Occipital lobe (tissue), 2 donors: ENCODE data around the gene PSMD5. TPM values are rescaled to one million over a fixed set of nuclear protein-coding genes. Genes with fewer than 3 reads are reported as not detected.
"Not testable (repeated sequence)": the region's sequence is repeated elsewhere in the genome, so short reads cannot be mapped to it uniquely, and the experiment has no call there.

Source experiments
- DNase-seq: peaks from one replicate; lab custom pipeline; 2025; lab: John Stamatoyannopoulos, UW
- total RNA-seq: library from RNA; depleted of rRNA; stranded (reverse); fragments of >200 nt; gene quantifications from one replicate; pipeline ENCODE4 v1.2.3, GENCODE V29; 2014

Gene PSMD5
- total RNA-seq, 1 donor from 2014 or later: 30.4 TPM

- no peak for DNase-seq
These were observed 34.9 kb downstream of the PSMD5 start for GRCh38 chr9:120807607-120808379.

GRCh38 chr9:120804784-120805363, 37.8 kb downstream of the PSMD5 start:
- not testable (repeated sequence) for DNase-seq

GRCh38 chr9:120801441-120801840, 41.3 kb downstream of the PSMD5 start:
- no peak for DNase-seq

GRCh38 chr9:120792898-120793765, 49.6 kb downstream of the PSMD5 start, which contains the start of gene FBXW2:
FBXW2 (minus strand) TSS chr9:120793416; CDS start chr9:120788258, 5,158 bp downstream.
- peak; percentile 85 for DNase-seq

GRCh38 chr9:120791161-120791560, 51.6 kb downstream of the PSMD5 start:
- DNase-seq: no peak

- DNase-seq: no peak
These were observed 54.8 kb downstream of the PSMD5 start for GRCh38 chr9:120787933-120788332.

DNA sequence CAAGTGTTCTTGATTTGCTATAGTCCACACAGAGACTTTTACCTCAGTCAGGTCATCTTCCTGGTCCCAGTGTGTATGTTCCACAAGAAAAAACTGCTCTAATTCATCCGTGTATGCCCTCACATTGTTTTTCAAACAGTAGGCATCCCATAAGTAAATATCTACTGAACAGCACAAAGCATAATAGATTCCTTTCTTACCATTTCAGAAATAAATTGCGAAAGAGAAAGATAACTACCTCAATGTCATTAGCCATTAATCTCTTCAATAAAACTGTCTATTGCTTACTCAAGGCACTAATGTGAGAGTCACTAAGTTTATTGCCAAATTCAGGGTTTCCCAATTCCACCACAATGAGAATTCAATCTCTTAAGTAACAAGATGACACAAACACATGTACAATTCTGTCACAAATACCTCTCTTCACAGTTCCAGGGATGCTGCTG, 59.1 kb downstream of the PSMD5 start:
- DNase-seq: no peak

- DNase-seq: no peak
These were observed 61.5 kb downstream of the PSMD5 start for GRCh38 chr9:120781236-120781635.

- DNase-seq: no peak
These were observed 62.4 kb downstream of the PSMD5 start for GRCh38 chr9:120780367-120780766.

- DNase-seq: no peak
These were observed 63.5 kb downstream of the PSMD5 start for GRCh38 chr9:120779227-120779626.

DNA sequence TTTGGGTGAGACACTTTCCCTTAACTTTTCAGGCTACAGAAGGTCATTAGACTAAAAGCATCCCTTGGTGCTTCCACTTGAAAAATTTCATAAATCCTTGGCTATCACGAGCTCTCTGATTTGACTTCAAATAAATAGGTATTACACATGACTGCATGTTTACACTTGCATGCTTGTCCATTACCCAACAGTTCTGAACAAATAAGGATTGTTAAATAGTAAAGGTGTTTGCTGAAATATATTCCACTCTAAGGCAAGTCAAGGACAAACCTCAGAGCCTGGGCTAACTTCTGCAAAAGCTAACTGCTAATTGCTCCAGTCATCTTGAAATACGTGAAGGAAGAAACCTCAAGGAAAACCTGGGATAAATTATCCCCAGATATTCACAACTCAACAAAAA, 64.0 kb downstream of the PSMD5 start:
- no peak for DNase-seq

GRCh38 chr9:120777229-120777628, 65.5 kb downstream of the PSMD5 start:
- no peak for DNase-seq

DNA sequence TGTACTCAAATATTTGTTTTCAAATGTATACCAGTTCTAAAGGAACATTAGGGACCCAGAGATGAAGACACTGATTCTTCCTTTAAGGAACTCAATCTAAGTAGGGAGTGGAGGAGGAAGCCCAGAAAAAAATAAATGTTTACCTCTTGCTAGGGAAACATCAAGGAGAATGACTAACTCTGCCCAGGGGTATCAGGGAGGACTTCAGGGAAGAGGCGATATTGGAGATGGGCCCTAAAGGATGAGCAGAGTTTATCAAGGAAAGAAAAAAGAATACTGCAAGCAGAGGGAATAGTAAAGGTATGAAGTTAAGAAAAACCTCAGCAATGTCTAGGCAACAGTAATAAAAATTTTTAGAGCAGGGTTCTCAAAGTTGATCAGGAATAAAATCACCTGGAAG, 65.9 kb downstream of the PSMD5 start:
- DNase-seq: no peak

GRCh38 chr9:120775859-120776258, 66.9 kb downstream of the PSMD5 start:
- DNase-seq: no peak

- DNase-seq: no peak
These were observed 68.0 kb downstream of the PSMD5 start for GRCh38 chr9:120774719-120775118.

DNA sequence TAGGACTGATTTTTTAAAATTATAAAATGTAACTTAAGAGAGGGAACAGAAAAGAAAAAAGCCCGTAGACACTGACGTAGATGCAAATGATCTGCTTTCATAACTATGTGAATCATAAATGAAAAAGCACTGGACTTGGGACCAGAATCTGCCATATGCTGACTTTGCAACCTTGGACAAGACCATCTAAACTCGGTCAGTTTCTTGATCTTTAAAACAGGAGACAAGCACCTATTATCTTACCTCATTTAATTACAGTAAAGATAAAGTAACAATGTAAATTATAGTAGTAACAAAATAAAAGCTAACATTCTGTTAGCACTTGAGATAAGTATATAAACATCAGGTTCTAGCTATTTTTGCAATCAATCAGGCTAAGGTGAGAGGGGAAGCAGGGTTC, 69.5 kb downstream of the PSMD5 start:
- no peak for DNase-seq

DNA sequence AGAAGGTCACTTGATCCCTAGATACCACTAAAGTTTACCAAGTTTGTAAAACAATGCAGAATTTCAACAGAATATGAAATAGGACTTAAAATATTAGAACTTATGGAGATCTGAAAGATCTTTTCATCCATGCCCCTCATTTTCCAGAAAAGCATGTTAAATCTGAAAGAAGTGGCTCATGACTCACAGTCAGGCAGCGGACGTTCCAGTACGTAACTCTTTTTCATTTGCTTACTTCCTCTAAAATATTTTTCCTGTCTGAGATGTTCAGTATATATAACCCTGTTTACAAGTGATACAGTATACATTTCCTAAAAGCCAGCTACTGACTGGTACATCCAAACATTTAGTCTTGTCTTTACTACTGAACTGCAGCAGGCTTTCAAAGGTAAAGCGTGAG, 71.8 kb downstream of the PSMD5 start:
- DNase-seq: no peak

DNA sequence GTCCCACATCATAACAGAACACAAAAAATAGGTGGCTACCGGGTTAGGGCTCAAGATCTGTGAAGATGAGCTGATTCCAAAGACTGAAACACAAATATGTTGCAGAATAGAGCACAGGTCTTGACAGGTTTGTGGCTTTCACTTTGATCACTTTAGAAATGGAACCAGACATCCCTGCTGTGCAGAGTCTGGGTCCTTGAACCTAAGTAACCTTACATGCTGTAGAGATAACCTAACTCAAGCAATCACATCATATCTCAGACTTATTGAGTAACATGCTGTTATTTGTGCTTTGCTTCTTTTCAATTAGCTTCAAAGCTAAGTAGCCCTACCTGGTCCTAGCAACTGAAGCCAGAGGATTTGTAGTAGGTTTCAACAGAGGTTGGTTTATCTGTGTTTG, 73.8 kb downstream of the PSMD5 start:
- no peak for DNase-seq

GRCh38 chr9:120768247-120768646, 74.5 kb downstream of the PSMD5 start:
- DNase-seq: no peak

GRCh38 chr9:120767451-120767850, 75.3 kb downstream of the PSMD5 start:
- no peak for DNase-seq
